ENCODE measurements around the gene UBC.

UBC gene

GRCh38 chr12:124917135-124917840 lies 2.8 kb upstream of the UBC start (continued):
- 0 out of 2 replicates have a peak, but pooled peaks have one; percentile 47 for TF ChIP-seq ZSCAN4 (tag by site-specific recombination; IDR thresholded peaks at IDR 0.05)
- no peak for TF ChIP-seq ZNF571 (tag by site-specific recombination; IDR thresholded peaks at IDR 0.05)
- TF ChIP-seq ZBTB44 (tag by site-specific recombination; IDR thresholded peaks at IDR 0.05), result peak; percentile 90
- TF ChIP-seq KLF10 (tag by site-specific recombination; IDR thresholded peaks at IDR 0.05), result peak; percentile 86
- peak; percentile 53; the same call in 1 of the 2 replicates for TF ChIP-seq PRDM6 (tag by site-specific recombination; IDR thresholded peaks at IDR 0.05)
- no peak for TF ChIP-seq ZNF112 (tag by site-specific recombination; IDR thresholded peaks at IDR 0.05)
- peak; percentile 91 for TF ChIP-seq TSHZ1 (tag by site-specific recombination; IDR thresholded peaks at IDR 0.05; ENCODE audit: borderline replicate concordance)
- no peak for TF ChIP-seq ZBTB1 (tag by site-specific recombination; IDR thresholded peaks at IDR 0.05)
- peak; percentile 81; the same call in 1 of the 2 replicates for TF ChIP-seq ZNF394 (tag by site-specific recombination; IDR thresholded peaks at IDR 0.05; ENCODE audit: borderline replicate concordance)
- TF ChIP-seq ZNF157 (tag by site-specific recombination; IDR thresholded peaks at IDR 0.05), result no peak
- TF ChIP-seq ZNF280C (tag by site-specific recombination; IDR thresholded peaks at IDR 0.05), result no peak
- TF ChIP-seq ZNF548 (tag by site-specific recombination; IDR thresholded peaks at IDR 0.05), result no peak
- TF ChIP-seq ZNF37A (tag by site-specific recombination; IDR thresholded peaks at IDR 0.05), result no peak
- TF ChIP-seq ZNF791 (tag by site-specific recombination; IDR thresholded peaks at IDR 0.05), result no peak
- TF ChIP-seq ZNF2 (tag by site-specific recombination; IDR thresholded peaks at IDR 0.05), result peak; percentile 73
- TF ChIP-seq ZBTB6 (tag by site-specific recombination; IDR thresholded peaks at IDR 0.05), result peak; percentile 78
- no peak for TF ChIP-seq ZNF707 (tag by site-specific recombination; IDR thresholded peaks at IDR 0.05)
- no peak for TF ChIP-seq CTCF (tag by site-specific recombination; IDR thresholded peaks at IDR 0.05)
- peak; percentile 98 for TF ChIP-seq PATZ1 (tag by site-specific recombination; IDR thresholded peaks at IDR 0.05)
- peak; percentile 61 for TF ChIP-seq WT1 (tag by site-specific recombination; IDR thresholded peaks at IDR 0.05)
- TF ChIP-seq ZBTB26 (tag by site-specific recombination; optimal IDR thresholded peaks at IDR 0.05), result peak; percentile 58

Data from HEK293 (cell line).